Vagina (tissue), 2 donors: ENCODE results near the gene RPL27A.

Experiments used
- POLR2A ChIP-seq, 2 donors: fragments of 450-650 bp; IDR thresholded peaks; one replicate each; pipeline ENCODE4 v1.6.1; 2017; ENCODE audit warnings: antibody characterized with exemption in 2 of 2, mild to moderate bottlenecking in 2 of 2, moderate library complexity in 2 of 2
- POLR2AphosphoS5 ChIP-seq, 2 donors: sonication (generic); formaldehyde crosslinking; IDR thresholded peaks; one replicate each; pipeline ENCODE4 v1.9.0; 2017; ENCODE audit warnings: antibody characterized with exemption in 2 of 2, mild to moderate bottlenecking in 2 of 2, low read depth in 1 of 2; ENCODE audit not compliant: insufficient read depth in 1 of 2
- TF ChIP-seq, protein P1 (sequence below), 3 experiments: fragments of 450-650 bp in 2 of 3; fragments of 200-600 bp in 1 of 3; sonication (generic) in 1 of 3; IDR thresholded peaks; one replicate each; pipeline ENCODE4 v1.5.1; 2017 to 2019; ENCODE audit warnings: antibody characterized with exemption in 3 of 3, mild to moderate bottlenecking in 2 of 3, moderate library complexity in 2 of 3

DNA sequence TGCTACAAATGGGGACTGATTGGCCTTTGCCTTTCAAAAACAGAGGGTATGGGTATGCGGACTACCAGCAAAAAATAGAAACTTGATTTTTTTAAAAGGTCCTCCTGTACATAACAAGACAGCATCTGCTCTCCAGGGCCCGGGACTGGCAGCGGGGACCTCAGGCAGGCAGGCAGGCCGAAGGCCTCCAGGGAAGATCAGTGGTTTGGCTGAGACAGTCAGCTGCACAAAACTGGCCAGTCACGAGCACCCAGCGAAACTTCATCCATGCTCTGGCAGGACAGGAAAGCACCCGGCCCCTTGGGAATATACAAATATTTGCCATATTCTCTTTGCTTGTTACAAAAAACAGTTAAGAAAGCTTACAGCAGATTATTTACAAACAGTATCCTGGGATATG is 11.0 kb downstream of the RPL27A start:
- TF ChIP-seq POLR2A (IDR thresholded peaks at IDR 0.05) (no peak), POLR2AphosphoS5 (IDR thresholded peaks at IDR 0.05; ENCODE audit: insufficient read depth in 1 of 2, low read depth in 1 of 2) (no peak)
- TF ChIP-seq, protein P1, sequence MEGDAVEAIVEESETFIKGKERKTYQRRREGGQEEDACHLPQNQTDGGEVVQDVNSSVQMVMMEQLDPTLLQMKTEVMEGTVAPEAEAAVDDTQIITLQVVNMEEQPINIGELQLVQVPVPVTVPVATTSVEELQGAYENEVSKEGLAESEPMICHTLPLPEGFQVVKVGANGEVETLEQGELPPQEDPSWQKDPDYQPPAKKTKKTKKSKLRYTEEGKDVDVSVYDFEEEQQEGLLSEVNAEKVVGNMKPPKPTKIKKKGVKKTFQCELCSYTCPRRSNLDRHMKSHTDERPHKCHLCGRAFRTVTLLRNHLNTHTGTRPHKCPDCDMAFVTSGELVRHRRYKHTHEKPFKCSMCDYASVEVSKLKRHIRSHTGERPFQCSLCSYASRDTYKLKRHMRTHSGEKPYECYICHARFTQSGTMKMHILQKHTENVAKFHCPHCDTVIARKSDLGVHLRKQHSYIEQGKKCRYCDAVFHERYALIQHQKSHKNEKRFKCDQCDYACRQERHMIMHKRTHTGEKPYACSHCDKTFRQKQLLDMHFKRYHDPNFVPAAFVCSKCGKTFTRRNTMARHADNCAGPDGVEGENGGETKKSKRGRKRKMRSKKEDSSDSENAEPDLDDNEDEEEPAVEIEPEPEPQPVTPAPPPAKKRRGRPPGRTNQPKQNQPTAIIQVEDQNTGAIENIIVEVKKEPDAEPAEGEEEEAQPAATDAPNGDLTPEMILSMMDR (IDR thresholded peaks at IDR 0.05): no peak
